Measurements from ENCODE around the gene NPC1L1. TPM values are rescaled to one million over a fixed set of nuclear protein-coding genes. Genes with fewer than 3 reads are reported as not detected.

The NPC1L1 gene
- total RNA-seq, 1 experiment from 2014 or later, result 0.15 TPM

- Histone ChIP-seq H3K9me2 (ENCODE audit: insufficient read depth) (no peaks in the 10 kb centered on the region), H3K27ac (ENCODE audit: low read depth, low read length) (0 out of 2 replicates have a peak overlapping the region, but pooled peaks have one; percentile 24), H4K20me1 (ENCODE audit: insufficient read depth) (peaks cover 7% of the 10 kb centered on the region; the same call in 1 of the 2 replicates), H3K4me3 (replicated peaks in 1 of 2; ENCODE audit: low read depth in 1 of 2, low read length in 2 of 2) (no peak overlapping the region), H3K4me2 (ENCODE audit: low read length) (no peak overlapping the region), H2AFZ (ENCODE audit: low read depth, low read length, poor library complexity, severe bottlenecking) (no peak overlapping the region), H3K9me3 (ENCODE audit: control insufficient read depth in 1 of 2, insufficient read depth in 1 of 2, low read depth in 1 of 2, low read length in 2 of 2) (no peaks in the 10 kb centered on the region), H3K36me3 (ENCODE audit: control insufficient read depth in 1 of 2, insufficient read depth in 2 of 2, low read length in 2 of 2) (peaks cover 54 to 60% of the 10 kb centered on the region in 2 experiments), H3K9ac (ENCODE audit: low read length) (no peak overlapping the region), H3K4me1 (ENCODE audit: control insufficient read depth in 1 of 2, insufficient read depth in 2 of 2, low read length in 2 of 2) (peaks cover 11 to 26% of the 10 kb centered on the region in 2 experiments), H3K79me2 (ENCODE audit: insufficient read depth, low read length) (peaks cover 42% of the 10 kb centered on the region), H3K27me3 (ENCODE audit: insufficient read depth, low read length) (no peaks in the 10 kb centered on the region)
- no TSS peak for BruUV-seq (replicated peaks)
- POLR2A ChIA-PET, result interaction anchor here (0.5 to 1.0 kb wide), 2 partner anchors 8 to 347 kb away, joined by 3 to 4 read pairs; partner anchors contain the start of gene DDX56
- no peak for DNase-seq (ENCODE audit: low read depth, low spot score)
- CTCF ChIA-PET, result interaction anchor here (0.7 to 3.0 kb wide), 10 partner anchors 8 to 570 kb away, joined by 3 to 21 read pairs (median 7); partner anchors contain the start of gene DDX56
- intact Hi-C loops (cut with micrococcal nuclease), result loop anchor here (1.0 to 5.0 kb wide), 2 partner anchors 219 to 325 kb away; no protein-coding TSS in a partner anchor
- ATAC-seq, result peak; percentile 51
- TF ChIP-seq POLR2A (IDR thresholded peaks at IDR 0.05; ENCODE audit: borderline replicate concordance, extremely low read depth, insufficient read depth, insufficient read length), result no peak
- TF ChIP-seq EGR1 (IDR thresholded peaks at IDR 0.05; ENCODE audit: low read depth), result no peak
- no peak for TF ChIP-seq MAX (IDR thresholded peaks at IDR 0.05)
- no peak for TF ChIP-seq EZH2phosphoT487 (IDR thresholded peaks at IDR 0.05; ENCODE audit: borderline replicate concordance)
- TF ChIP-seq YY1 (IDR thresholded peaks at IDR 0.05; ENCODE audit: extremely low read depth, insufficient replicate concordance, low read depth, low read length), result no peak
- no peak for TF ChIP-seq FOSL1 (IDR thresholded peaks at IDR 0.05; ENCODE audit: low read depth)
- TF ChIP-seq SIN3A (IDR thresholded peaks at IDR 0.05; ENCODE audit: low read depth), result no peak
- TF ChIP-seq RAD21 (IDR thresholded peaks at IDR 0.05; ENCODE audit: low read depth), result no peak
- TF ChIP-seq ZNF274 (IDR thresholded peaks at IDR 0.05; ENCODE audit: low read depth, low read length), result no peak
- no peak for TF ChIP-seq ATF3 (IDR thresholded peaks at IDR 0.05)
- no peak for TF ChIP-seq TCF7L2 (IDR thresholded peaks at IDR 0.05; ENCODE audit: borderline replicate concordance, extremely low read depth, insufficient read depth, insufficient read length)
- RAD21 ChIA-PET (ENCODE audit: low non-redundant PET in 1 of 2, low total read pairs in 2 of 2, uncharacterized antibody in 2 of 2, unreplicated experiment in 2 of 2), result interaction anchor here (0.9 to 1.5 kb wide), 2 partner anchors 325 kb away, joined by 3 to 4 read pairs; no protein-coding TSS in a partner anchor
These were observed 24.8 kb upstream of the NPC1L1 start for GRCh38 chr7:44565795-44566559.

Measured in HCT116 (cell line).